Activated CD8-positive, alpha-beta T cell treated with anti-CD3 and anti-CD28 coated beads, Interleukin-2, amount 10 ng/mL, durations not matched to agents 7 days and 5 days (primary cell): Measurements from ENCODE around the gene SEC14L5. TPM values are rescaled to one million over a fixed set of nuclear protein-coding genes. Genes with fewer than 3 reads are reported as not detected.

Experiments used
- ATAC-seq: fragments of 150-1000 bp; cut with Tn5 transposase; one replicate; pipeline ENCODE4 v1.10.0; 2021; ENCODE audit warnings: moderate library complexity
- CTCF ChIA-PET: fragments of 350-600 bp; sonication (Branson Sonifier 250); formaldehyde crosslinking; loops from one replicate; lab custom pipeline; 2021; ENCODE audit warnings: antibody characterized with exemption; lab: Charles Lee
- POLR2A ChIA-PET: fragments of 350-600 bp; sonication (Branson Sonifier 250); formaldehyde crosslinking; loops from one replicate; lab custom pipeline; 2021; ENCODE audit warnings: antibody characterized with exemption; lab: Charles Lee
- DNase-seq: peaks from one replicate; pipeline ENCODE4 v3.0.0-alpha.2; 2020
- H3K27ac Mint-ChIP-seq: one replicate; pipeline ENCODE4 v1.8.0; 2021; ENCODE audit warnings: mild to moderate bottlenecking, mixed read lengths
- H3K27me3 Mint-ChIP-seq: one replicate; pipeline ENCODE4 v1.8.0; 2021; ENCODE audit warnings: low read depth, mixed read lengths
- H3K36me3 Mint-ChIP-seq: one replicate; pipeline ENCODE4 v1.8.0; 2021; ENCODE audit warnings: low read depth, mixed read lengths
- H3K4me1 Mint-ChIP-seq: one replicate; pipeline ENCODE4 v1.8.0; 2021; ENCODE audit warnings: low read depth, mixed read lengths
- H3K4me3 Mint-ChIP-seq: one replicate; pipeline ENCODE4 v1.8.0; 2021; ENCODE audit warnings: mild to moderate bottlenecking, mixed read lengths
- H3K9me3 Mint-ChIP-seq: one replicate; pipeline ENCODE4 v1.8.0; 2022; ENCODE audit warnings: mixed read lengths; ENCODE audit not compliant: insufficient read depth
- total RNA-seq, 2 experiments: library from RNA; stranded (reverse); gene quantifications; one replicate each; pipeline ENCODE4 v1.2.3, GENCODE V29; 2021

The SEC14L5 gene
- total RNA-seq, 2 experiments from 2014 or later, result not detected

DNA sequence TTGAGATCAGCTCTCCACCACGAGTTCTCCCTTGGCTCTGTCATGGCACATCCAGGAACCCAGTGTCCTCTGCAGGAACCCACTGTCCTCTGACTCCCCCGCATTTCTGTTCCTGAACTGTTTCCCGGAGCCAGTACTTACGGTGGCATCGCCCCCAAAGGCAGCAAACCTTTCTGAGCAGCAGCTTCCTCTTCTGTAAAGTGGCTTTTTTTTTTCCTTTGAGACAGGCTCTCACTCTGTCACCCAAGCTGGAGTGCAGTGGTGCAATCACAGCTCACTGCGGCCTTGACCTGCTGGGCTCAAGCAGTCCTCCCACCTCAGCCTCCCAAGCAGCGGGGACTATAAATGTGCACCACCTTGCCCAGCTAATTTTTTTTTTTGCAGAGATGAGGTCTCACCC is 43.4 kb downstream of the SEC14L5 start:
- CTCF ChIA-PET, result no interaction called here
- Mint-ChIP-seq H3K4me1 (no peaks in the 10 kb centered on the region), H3K9me3 (no peaks in the 10 kb centered on the region), H3K27me3 (peaks cover 2% of the 10 kb centered on the region), H3K4me3 (no peak overlapping the region), H3K36me3 (no peaks in the 10 kb centered on the region), H3K27ac (no peak overlapping the region)
- DNase-seq, result no peak
- no peak for ATAC-seq
- POLR2A ChIA-PET, result no interaction called here

- no peak overlapping the region for H3K27ac Mint-ChIP-seq
- peaks cover 2% of the 10 kb centered on the region for H3K27me3 Mint-ChIP-seq
- CTCF ChIA-PET, result no interaction called here
- ATAC-seq (no peak), DNase-seq (no peak)
- H3K4me3 Mint-ChIP-seq, result no peak overlapping the region
- no peaks in the 10 kb centered on the region for H3K9me3 Mint-ChIP-seq
- no peaks in the 10 kb centered on the region for H3K4me1 Mint-ChIP-seq
- no peaks in the 10 kb centered on the region for H3K36me3 Mint-ChIP-seq
- POLR2A ChIA-PET, result no interaction called here
Observed at GRCh38 chr16:5001986-5002385, 43.9 kb downstream of the SEC14L5 start.

DNA sequence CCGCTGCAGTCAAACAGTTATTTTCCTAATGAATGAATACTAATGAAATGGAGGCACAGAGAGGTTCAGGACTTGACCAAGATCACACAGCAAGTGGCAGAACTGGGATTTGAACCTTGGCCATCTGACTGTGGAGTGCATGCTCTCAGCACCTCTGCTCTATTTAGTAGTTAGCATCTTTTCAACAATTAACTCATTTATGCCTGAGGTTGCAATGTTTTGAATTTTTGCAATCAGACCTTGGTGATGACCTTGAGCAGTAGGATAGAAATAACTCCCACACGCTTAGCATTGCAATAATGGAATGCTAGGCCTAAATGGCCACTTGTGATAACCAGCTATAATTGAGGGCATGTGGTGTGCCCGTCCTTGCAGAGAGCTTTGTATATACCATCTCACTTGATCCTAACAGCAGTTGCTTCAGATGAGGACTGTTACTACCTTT is 44.6 kb downstream of the SEC14L5 start:
- peaks cover 2% of the 10 kb centered on the region for H3K27me3 Mint-ChIP-seq
- H3K4me1 Mint-ChIP-seq, result no peaks in the 10 kb centered on the region
- CTCF ChIA-PET, result no interaction called here
- POLR2A ChIA-PET, result interaction anchor here (0.8 kb wide), 1 partner anchor 241 kb away, joined by 4 read pairs; no protein-coding TSS in a partner anchor
- no peaks in the 10 kb centered on the region for H3K36me3 Mint-ChIP-seq
- H3K27ac Mint-ChIP-seq, result no peak overlapping the region
- H3K4me3 Mint-ChIP-seq, result no peak overlapping the region
- H3K9me3 Mint-ChIP-seq, result no peaks in the 10 kb centered on the region
- no peak for ATAC-seq
- no peak for DNase-seq

- ATAC-seq (no peak), DNase-seq (no peak)
- no peak overlapping the region for H3K4me3 Mint-ChIP-seq
- H3K27me3 Mint-ChIP-seq, result peaks cover 2% of the 10 kb centered on the region
- no peaks in the 10 kb centered on the region for H3K9me3 Mint-ChIP-seq
- no peaks in the 10 kb centered on the region for H3K36me3 Mint-ChIP-seq
- H3K27ac Mint-ChIP-seq, result no peak overlapping the region
- H3K4me1 Mint-ChIP-seq, result no peaks in the 10 kb centered on the region
- POLR2A ChIA-PET, result interaction anchor here (0.8 kb wide), 1 partner anchor 241 kb away, joined by 4 read pairs; no protein-coding TSS in a partner anchor
- CTCF ChIA-PET, result no interaction called here
Observed at GRCh38 chr16:5003211-5003610, 45.1 kb downstream of the SEC14L5 start.

- POLR2A ChIA-PET, result no interaction called here
- no peak for DNase-seq
- H3K27ac Mint-ChIP-seq, result no peak overlapping the region
- no peak for ATAC-seq
- no peaks in the 10 kb centered on the region for H3K36me3 Mint-ChIP-seq
- H3K4me3 Mint-ChIP-seq, result no peak overlapping the region
- no peaks in the 10 kb centered on the region for H3K4me1 Mint-ChIP-seq
- H3K9me3 Mint-ChIP-seq, result no peaks in the 10 kb centered on the region
- CTCF ChIA-PET, result no interaction called here
- peaks cover 2% of the 10 kb centered on the region for H3K27me3 Mint-ChIP-seq
Observed at GRCh38 chr16:5003828-5004227, 45.7 kb downstream of the SEC14L5 start.

GRCh38 chr16:5004311-5004710 is 46.2 kb downstream of the SEC14L5 start:
- Mint-ChIP-seq H3K27me3 (peaks cover 2% of the 10 kb centered on the region), H3K4me3 (no peak overlapping the region), H3K36me3 (no peaks in the 10 kb centered on the region), H3K4me1 (no peaks in the 10 kb centered on the region), H3K27ac (no peak overlapping the region), H3K9me3 (no peaks in the 10 kb centered on the region)
- DNase-seq (no peak), ATAC-seq (no peak)
- ChIA-PET CTCF (no interaction called here), POLR2A (no interaction called here)

DNA sequence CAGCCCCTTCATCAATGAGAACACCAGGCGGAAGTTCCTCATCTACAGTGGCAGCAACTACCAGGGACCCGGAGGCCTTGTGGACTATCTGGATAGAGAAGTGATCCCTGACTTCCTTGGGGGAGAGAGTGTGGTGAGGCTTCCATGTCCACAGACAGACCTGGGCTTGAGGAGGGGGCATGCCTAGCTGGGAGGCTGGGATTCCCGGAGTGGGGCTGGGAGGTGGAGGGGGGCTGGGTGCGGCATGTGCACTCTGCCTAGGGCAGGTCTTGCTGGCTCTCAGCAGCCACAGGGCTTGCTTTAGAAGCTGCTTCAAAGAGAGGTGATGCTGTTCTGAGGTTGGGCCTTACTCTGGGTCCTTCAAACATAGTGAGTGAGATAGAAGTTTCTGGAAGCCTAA is 47.8 kb downstream of the SEC14L5 start:
- H3K4me3 Mint-ChIP-seq, result no peak overlapping the region
- H3K4me1 Mint-ChIP-seq, result no peaks in the 10 kb centered on the region
- DNase-seq (no peak), ATAC-seq (no peak)
- no peak overlapping the region for H3K27ac Mint-ChIP-seq
- no peaks in the 10 kb centered on the region for H3K36me3 Mint-ChIP-seq
- CTCF ChIA-PET, result no interaction called here
- no peaks in the 10 kb centered on the region for H3K9me3 Mint-ChIP-seq
- H3K27me3 Mint-ChIP-seq, result peaks cover 5% of the 10 kb centered on the region
- POLR2A ChIA-PET, result no interaction called here

DNA sequence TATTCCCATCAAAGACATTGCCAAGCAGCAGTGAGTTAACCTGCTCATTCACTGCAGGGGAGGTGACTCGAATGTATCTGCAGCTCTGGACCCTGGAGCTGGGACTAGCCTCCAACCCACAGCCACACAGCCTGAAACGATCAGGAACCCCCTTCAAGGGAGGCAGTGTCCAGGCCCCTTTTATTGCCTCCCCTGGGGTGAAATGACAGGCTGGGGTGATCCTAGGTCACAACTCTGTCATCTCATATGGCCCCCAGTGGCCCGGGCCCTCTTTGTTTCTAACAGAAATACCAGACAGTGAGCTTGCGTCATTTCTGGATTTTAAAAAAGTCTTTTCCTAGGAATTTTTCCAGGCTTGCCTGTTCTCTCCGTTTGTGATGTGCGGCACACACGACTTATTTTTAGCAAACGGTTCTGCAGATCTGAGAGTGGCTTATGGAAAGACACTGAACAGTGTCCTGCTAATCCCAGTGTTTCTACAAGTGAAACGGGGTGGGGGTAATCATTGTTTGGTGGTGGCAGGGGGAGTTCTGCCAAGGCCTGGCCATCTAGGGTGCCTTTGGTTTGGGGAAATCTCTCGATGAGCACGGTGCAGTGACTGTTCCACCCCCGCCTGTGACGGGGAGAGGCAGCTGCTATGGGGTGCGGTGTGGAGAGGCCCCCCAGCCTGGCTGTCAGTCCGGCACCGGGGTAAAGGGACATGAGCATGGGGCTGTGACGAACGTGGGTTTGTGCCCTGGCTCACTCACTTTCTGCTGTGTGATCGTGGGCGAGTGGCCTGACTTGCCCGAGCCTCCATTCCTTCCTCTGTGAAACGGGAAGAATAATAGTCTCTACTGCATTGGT is 48.4 kb downstream of the SEC14L5 start:
- peaks cover 5% of the 10 kb centered on the region for H3K27me3 Mint-ChIP-seq
- H3K4me1 Mint-ChIP-seq, result no peaks in the 10 kb centered on the region
- ATAC-seq (no peak), DNase-seq (no peak)
- no peaks in the 10 kb centered on the region for H3K36me3 Mint-ChIP-seq
- H3K9me3 Mint-ChIP-seq, result no peaks in the 10 kb centered on the region
- H3K27ac Mint-ChIP-seq, result no peak overlapping the region
- no peak overlapping the region for H3K4me3 Mint-ChIP-seq
- POLR2A ChIA-PET, result no interaction called here
- CTCF ChIA-PET, result no interaction called here

DNA sequence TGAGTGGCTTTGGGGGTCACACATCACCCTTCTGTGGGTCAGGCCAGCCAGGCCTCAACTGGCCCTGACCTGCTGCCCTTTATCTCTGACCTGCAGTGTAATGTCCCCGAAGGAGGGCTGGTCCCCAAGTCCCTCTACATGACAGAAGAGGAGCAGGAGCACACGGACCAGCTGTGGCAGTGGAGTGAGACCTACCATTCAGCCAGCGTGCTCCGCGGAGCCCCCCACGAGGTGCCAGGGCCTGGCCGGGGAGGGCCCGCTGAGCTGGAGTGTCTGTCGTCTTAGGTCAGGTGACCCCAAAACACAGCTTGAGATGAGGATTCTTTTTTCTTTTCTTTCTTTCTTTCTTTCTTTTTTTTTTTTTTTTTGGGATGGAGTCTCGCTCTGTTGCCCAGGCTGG is 49.1 kb downstream of the SEC14L5 start:
- CTCF ChIA-PET, result no interaction called here
- peaks cover 5% of the 10 kb centered on the region for H3K27me3 Mint-ChIP-seq
- DNase-seq, result no peak
- H3K4me3 Mint-ChIP-seq, result no peak overlapping the region
- POLR2A ChIA-PET, result no interaction called here
- no peaks in the 10 kb centered on the region for H3K9me3 Mint-ChIP-seq
- no peak for ATAC-seq
- H3K4me1 Mint-ChIP-seq, result no peaks in the 10 kb centered on the region
- H3K27ac Mint-ChIP-seq, result no peak overlapping the region
- H3K36me3 Mint-ChIP-seq, result no peaks in the 10 kb centered on the region

GRCh38 chr16:5008311-5008731 is 50.2 kb downstream of the SEC14L5 start:
- no peak for DNase-seq
- H3K27ac Mint-ChIP-seq, result no peak overlapping the region
- CTCF ChIA-PET, result no interaction called here
- H3K4me3 Mint-ChIP-seq, result no peak overlapping the region
- no peaks in the 10 kb centered on the region for H3K4me1 Mint-ChIP-seq
- POLR2A ChIA-PET, result no interaction called here
- no peaks in the 10 kb centered on the region for H3K36me3 Mint-ChIP-seq
- peaks cover 3% of the 10 kb centered on the region for H3K27me3 Mint-ChIP-seq
- H3K9me3 Mint-ChIP-seq, result no peaks in the 10 kb centered on the region
- ATAC-seq, result no peak

DNA sequence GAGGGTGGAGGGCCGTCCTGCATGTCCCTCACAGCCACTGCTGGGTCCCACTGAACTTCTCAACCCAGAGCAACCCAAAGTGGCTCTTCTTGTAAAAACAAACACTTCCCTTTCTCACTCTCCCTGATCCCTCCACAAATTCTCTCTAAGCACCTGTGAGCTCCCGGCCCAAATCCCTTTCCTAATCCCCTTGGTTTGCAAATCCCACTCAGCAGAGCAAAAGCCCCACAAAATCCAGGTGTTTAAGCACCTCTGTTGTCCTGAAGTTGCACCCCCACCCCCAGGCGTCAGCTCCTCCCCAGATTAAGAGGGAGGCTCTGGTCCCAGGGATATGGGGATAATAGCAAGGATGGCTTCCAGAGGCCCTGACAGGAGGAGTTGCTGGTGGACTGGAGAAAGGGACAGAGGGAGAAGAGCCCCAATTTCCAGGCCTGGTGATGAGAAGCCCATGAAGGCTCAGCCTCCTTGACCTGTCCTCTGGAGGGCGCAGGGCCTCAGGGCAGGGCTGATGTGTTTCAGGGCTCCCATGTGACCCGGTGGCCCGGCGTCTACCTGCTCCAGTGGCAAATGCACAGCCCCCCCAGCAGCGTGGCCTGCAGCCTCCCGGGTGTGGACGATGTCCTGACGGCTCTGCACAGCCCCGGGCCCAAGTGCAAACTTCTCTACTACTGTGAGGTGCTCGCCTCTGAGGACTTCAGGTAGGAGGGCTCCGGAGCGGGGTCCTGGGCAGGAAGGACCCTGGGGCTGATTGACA is 52.6 kb downstream of the SEC14L5 start:
- no peaks in the 10 kb centered on the region for H3K9me3 Mint-ChIP-seq
- peaks cover 3% of the 10 kb centered on the region for H3K27me3 Mint-ChIP-seq
- H3K36me3 Mint-ChIP-seq, result no peaks in the 10 kb centered on the region
- ChIA-PET CTCF (no interaction called here), POLR2A (no interaction called here)
- H3K27ac Mint-ChIP-seq, result no peak overlapping the region
- H3K4me3 Mint-ChIP-seq, result no peak overlapping the region
- H3K4me1 Mint-ChIP-seq, result no peaks in the 10 kb centered on the region
- DNase-seq (no peak), ATAC-seq (no peak)

GRCh38 chr16:5011637-5012036 is 53.5 kb downstream of the SEC14L5 start:
- H3K36me3 Mint-ChIP-seq, result no peaks in the 10 kb centered on the region
- H3K9me3 Mint-ChIP-seq, result no peaks in the 10 kb centered on the region
- POLR2A ChIA-PET, result no interaction called here
- H3K27ac Mint-ChIP-seq, result no peak overlapping the region
- no peak for ATAC-seq
- H3K27me3 Mint-ChIP-seq, result peaks cover 3% of the 10 kb centered on the region
- CTCF ChIA-PET, result no interaction called here
- no peak overlapping the region for H3K4me3 Mint-ChIP-seq
- no peak for DNase-seq
- no peaks in the 10 kb centered on the region for H3K4me1 Mint-ChIP-seq
